Measurements from ENCODE around the gene ATP5F1E. TPM values are rescaled to one million over a fixed set of nuclear protein-coding genes. Genes with fewer than 3 reads are reported as not detected.
A peak's percentile ranks its signal among the peaks of the same experiment; 100 is the strongest.

ATP5F1E gene
- total RNA-seq, 2 donors from 2014 or later: 41.3 to 42.0 TPM

GRCh38 chr20:59063358-59064213 lies 31.5 kb upstream of the ATP5F1E start:
- H3K9me3 ChIP-seq: no peaks in the 10 kb centered on the region
- peak overlapping the region; percentile 65 to 76 for H3K27ac ChIP-seq
- H3K27me3 ChIP-seq: no peaks in the 10 kb centered on the region
- no peaks in the 10 kb centered on the region for H3K36me3 ChIP-seq
- peak; percentile 70 for DNase-seq (ENCODE audit: low spot score)
- H3K4me1 ChIP-seq: peaks cover 0 to 14% of the 10 kb centered on the region in 2 donors
- H3K4me3 ChIP-seq: no peak overlapping the region
- TF ChIP-seq CTCF (IDR thresholded peaks at IDR 0.05): no peak

- Histone ChIP-seq H3K4me3 (no peak overlapping the region), H3K4me1 (peaks cover 0 to 14% of the 10 kb centered on the region in 2 donors), H3K36me3 (no peaks in the 10 kb centered on the region), H3K27me3 (no peaks in the 10 kb centered on the region), H3K9me3 (peaks cover 0 to 4% of the 10 kb centered on the region in 2 donors), H3K27ac (no peak overlapping the region)
- no peak for DNase-seq (ENCODE audit: low spot score)
- TF ChIP-seq CTCF (IDR thresholded peaks at IDR 0.05): no peak
These were observed 29.9 kb upstream of the ATP5F1E start for GRCh38 chr20:59062081-59062480.

- DNase-seq (ENCODE audit: low spot score): no peak
- no peaks in the 10 kb centered on the region for H3K4me1 ChIP-seq
- H3K9me3 ChIP-seq: peaks cover 0 to 12% of the 10 kb centered on the region in 2 donors
- H3K36me3 ChIP-seq: no peaks in the 10 kb centered on the region
- peak in 1 of 2 donors; percentile 53 for TF ChIP-seq CTCF (IDR thresholded peaks at IDR 0.05)
- no peak overlapping the region for H3K27ac ChIP-seq
- H3K27me3 ChIP-seq: no peaks in the 10 kb centered on the region
- no peak overlapping the region for H3K4me3 ChIP-seq
These were observed 23.2 kb upstream of the ATP5F1E start for GRCh38 chr20:59055302-59055701.

GRCh38 chr20:59051666-59052185 lies 19.6 kb upstream of the ATP5F1E start:
- no peak for TF ChIP-seq CTCF (IDR thresholded peaks at IDR 0.05)
- DNase-seq (ENCODE audit: low spot score): no peak
- H3K9me3 ChIP-seq: peaks cover 0 to 5% of the 10 kb centered on the region in 2 donors
- H3K4me1 ChIP-seq: no peaks in the 10 kb centered on the region
- no peak overlapping the region for H3K27ac ChIP-seq
- no peak overlapping the region for H3K4me3 ChIP-seq
- H3K27me3 ChIP-seq: no peaks in the 10 kb centered on the region
- H3K36me3 ChIP-seq: no peaks in the 10 kb centered on the region

- DNase-seq (ENCODE audit: low spot score): no peak
- Histone ChIP-seq H3K4me1 (no peaks in the 10 kb centered on the region), H3K4me3 (no peak overlapping the region), H3K27ac (no peak overlapping the region), H3K27me3 (no peaks in the 10 kb centered on the region), H3K36me3 (no peaks in the 10 kb centered on the region), H3K9me3 (no peaks in the 10 kb centered on the region)
- no peak for TF ChIP-seq CTCF (IDR thresholded peaks at IDR 0.05)
These were observed 18.3 kb upstream of the ATP5F1E start for GRCh38 chr20:59050437-59050836.
